Duodenal mucosa (tissue), 2 donors: ENCODE measurements around the gene COMMD1.
A peak's percentile ranks its signal among the peaks of the same experiment; 100 is the strongest.
"Not testable (repeated sequence)": the region's sequence is repeated elsewhere in the genome, so short reads cannot be mapped to it uniquely, and the experiment has no call there.

Source experiments
- H3K27ac ChIP-seq: one replicate; pipeline ENCODE4 v1.7.0; 2013; ENCODE audit warnings: low read depth, low read length
- H3K27me3 ChIP-seq, 2 donors: one replicate each; pipeline ENCODE4 v1.7.0; 2013; ENCODE audit warnings: low read length in 2 of 2, control low read depth in 1 of 2; ENCODE audit not compliant: insufficient read depth in 2 of 2, control insufficient read depth in 1 of 2
- H3K36me3 ChIP-seq, 2 donors: one replicate each; pipeline ENCODE4 v1.7.0; 2013; ENCODE audit warnings: low read length in 2 of 2, control low read depth in 1 of 2; ENCODE audit not compliant: insufficient read depth in 2 of 2, control insufficient read depth in 1 of 2
- H3K4me1 ChIP-seq, 2 donors: one replicate each; pipeline ENCODE4 v1.7.0; 2013; ENCODE audit warnings: low read length in 2 of 2, control low read depth in 1 of 2; ENCODE audit not compliant: insufficient read depth in 2 of 2, control insufficient read depth in 1 of 2
- H3K4me3 ChIP-seq, 2 donors: one replicate each; pipeline ENCODE4 v1.7.0; 2013; ENCODE audit warnings: low read length in 2 of 2, low read depth in 1 of 2
- H3K9ac ChIP-seq, 2 donors: one replicate each; pipeline ENCODE4 v1.7.0; 2013; ENCODE audit warnings: low read length in 2 of 2, low read depth in 1 of 2
- H3K9me3 ChIP-seq, 2 donors: one replicate each; pipeline ENCODE4 v1.7.0; 2013; ENCODE audit warnings: low read length in 2 of 2, control low read depth in 1 of 2; ENCODE audit not compliant: control insufficient read depth in 1 of 2

The COMMD1 gene

DNA sequence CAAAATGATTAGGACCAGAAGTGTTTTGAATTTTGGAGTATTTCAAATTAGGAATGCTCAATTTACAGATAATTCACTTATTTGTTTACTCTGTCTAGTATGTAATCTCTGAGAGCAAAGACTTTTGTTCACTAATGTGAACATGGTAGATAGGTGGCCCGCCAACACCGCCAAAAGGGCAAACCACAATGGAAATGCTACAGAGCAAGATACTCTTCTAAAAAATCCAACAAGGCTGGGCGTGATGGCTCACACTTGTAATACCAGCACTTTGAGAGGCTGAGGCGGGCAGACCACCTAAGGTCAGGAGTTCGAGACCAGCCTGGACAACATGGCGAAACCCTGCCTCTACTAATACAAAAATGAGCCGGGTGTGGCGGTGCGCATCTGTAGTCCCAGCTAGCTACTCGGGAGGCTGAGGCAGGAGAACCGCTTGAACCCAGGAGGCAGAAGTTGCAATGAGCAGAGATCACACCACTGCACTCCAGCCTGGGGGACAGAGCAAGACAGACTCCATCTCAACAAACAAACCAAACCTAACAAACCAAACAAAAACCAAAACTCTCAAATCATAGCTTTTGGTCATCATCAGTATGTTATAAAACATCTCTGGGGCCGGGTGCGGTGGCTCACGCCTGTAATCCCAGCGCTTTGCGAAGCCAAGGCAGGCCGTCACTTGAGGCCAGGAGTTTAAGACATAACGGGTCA is 19.4 kb upstream of the COMMD1 start:
- H3K9ac ChIP-seq = no peak overlapping the region
- peaks cover 8 to 18% of the 10 kb centered on the region in 2 donors for H3K4me1 ChIP-seq
- no peaks in the 10 kb centered on the region for H3K9me3 ChIP-seq
- H3K27ac ChIP-seq = no peak overlapping the region
- no peak overlapping the region for H3K4me3 ChIP-seq
- no peaks in the 10 kb centered on the region for H3K27me3 ChIP-seq
- H3K36me3 ChIP-seq = peaks cover 15 to 33% of the 10 kb centered on the region in 2 donors

DNA sequence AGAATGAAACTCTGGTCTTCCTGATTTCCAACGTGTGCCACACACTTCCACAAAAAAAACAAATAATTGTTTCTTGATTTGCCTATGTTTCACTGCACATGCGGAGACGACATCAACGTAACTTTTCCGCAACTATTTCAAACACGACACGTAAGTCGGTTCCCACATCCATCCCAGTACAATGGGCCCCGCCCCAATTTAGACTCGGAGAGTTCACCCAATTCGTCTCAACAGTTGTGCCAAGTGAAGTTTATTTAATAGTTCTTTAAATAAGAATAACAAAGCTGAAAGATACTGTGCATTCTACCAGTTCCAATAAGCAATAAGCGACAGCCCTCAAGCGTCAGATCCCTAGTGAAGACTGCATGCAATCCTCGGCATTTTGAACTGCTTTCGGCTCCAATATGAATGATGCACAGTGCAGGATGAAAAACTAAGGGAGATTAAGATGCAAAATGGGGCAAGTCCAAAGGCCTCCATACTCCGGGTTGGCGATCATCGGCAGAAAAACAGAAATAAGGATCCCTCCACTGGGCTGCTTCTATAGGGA is 17.7 kb upstream of the COMMD1 start:
- Histone ChIP-seq H3K27ac (peak overlapping the region; percentile 98), H3K9me3 (no peaks in the 10 kb centered on the region), H3K4me3 (peak overlapping the region; percentile 98 to 99), H3K36me3 (peaks cover 7 to 20% of the 10 kb centered on the region in 2 donors), H3K9ac (peak overlapping the region; percentile 97 to 99), H3K27me3 (no peaks in the 10 kb centered on the region), H3K4me1 (peaks cover 8 to 18% of the 10 kb centered on the region in 2 donors)

DNA sequence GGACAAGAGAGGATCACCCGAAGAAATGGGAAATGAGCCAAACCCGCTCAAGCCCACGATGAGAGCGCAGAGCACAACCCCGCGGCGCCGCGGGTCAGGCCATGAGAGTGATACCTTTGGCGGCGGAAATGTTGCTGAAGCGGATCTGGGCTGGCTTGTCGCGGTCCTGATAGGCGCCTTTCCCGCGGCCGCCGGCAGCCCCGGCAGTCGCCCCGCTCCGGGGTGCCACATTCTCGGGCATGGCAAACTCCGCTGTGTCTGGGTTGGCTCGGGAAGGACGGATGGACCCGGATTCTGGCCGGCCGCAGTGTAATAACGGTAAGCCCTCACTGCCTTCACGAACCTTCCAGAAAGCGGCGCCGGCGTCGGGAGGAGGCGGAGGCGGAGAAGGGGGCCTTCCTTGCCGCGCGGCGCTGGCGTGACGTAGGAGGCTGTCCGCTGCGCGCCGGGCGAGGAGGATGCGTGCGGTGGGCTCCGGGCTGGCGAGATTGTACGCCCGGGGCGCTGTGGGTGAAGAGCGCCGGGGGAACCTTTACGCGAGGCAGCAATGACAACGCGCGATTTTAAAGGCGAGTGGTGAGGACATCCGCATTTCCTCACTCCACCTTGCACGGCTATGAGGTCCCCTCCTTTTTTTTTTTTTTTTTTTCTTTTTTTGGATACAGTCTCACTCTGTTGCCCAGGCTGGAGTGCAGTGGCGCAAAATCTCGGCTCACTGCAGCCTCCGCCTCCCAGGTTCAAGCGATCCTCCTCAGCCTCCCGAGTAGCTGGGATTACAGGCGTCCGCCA is 17.0 kb upstream of the COMMD1 start, which contains the start of gene CCT4:
CCT4 (minus strand) TSS at position 390 of the 789 bp plus-strand sequence; CDS start at position 241, 149 bp downstream.
- H3K9ac ChIP-seq = peak within 1 kb of the TSS; percentile 97 to 99
- no peaks in the 10 kb centered on the region for H3K27me3 ChIP-seq
- peak within 1 kb of the TSS; percentile 98 to 99 for H3K4me3 ChIP-seq
- H3K27ac ChIP-seq = peak within 1 kb of the TSS; percentile 98
- H3K4me1 ChIP-seq = peaks cover 8 to 18% of the 10 kb centered on the region in 2 donors
- H3K36me3 ChIP-seq = peaks cover 7 to 13% of the 10 kb centered on the region in 2 donors
- H3K9me3 ChIP-seq = no peaks in the 10 kb centered on the region

DNA sequence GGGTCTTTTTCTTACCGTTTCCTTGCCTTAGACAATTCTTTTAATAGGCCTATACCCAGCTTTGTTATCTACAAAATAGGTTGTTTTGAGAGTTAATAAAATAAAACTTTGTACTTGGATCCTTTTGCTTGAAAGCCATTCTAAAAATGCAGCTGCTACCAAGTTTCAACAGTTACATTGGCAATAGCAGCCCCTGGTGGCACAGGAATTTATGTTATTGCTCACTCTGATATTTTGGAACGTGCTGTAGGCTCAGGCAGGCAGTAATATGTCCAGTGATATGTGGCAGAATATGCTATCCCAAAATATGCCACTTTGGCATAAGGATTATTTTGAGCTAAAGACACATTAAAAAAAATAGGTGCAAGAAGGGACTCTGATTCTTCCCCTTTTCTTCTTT is 6.7 kb upstream of the COMMD1 start:
- no peak overlapping the region for H3K4me3 ChIP-seq
- H3K9me3 ChIP-seq = no peaks in the 10 kb centered on the region
- no peaks in the 10 kb centered on the region for H3K27me3 ChIP-seq
- H3K4me1 ChIP-seq = no peaks in the 10 kb centered on the region
- H3K9ac ChIP-seq = no peak overlapping the region
- H3K36me3 ChIP-seq = no peaks in the 10 kb centered on the region
- no peak overlapping the region for H3K27ac ChIP-seq

DNA sequence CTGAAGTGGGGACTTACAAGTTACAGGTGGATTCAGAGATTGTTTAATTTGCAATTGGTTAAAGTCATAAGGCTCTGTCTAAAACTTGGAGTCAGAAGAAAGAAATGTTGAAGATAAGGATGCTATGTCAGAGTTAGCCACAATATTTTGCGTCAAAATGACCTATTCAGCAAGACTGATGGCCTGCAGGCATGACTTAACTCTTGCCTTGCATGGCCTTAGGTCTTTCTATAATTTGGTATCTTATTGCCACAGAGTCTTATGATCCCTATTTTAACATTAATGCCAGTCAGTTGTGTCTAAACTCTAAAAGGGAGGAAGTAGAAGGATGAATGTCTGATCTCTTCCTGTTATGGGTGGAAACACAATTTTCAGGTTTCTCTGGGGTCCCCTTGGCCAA is 5.2 kb upstream of the COMMD1 start:
- Histone ChIP-seq H3K4me3 (no peak overlapping the region), H3K9me3 (no peaks in the 10 kb centered on the region), H3K36me3 (no peaks in the 10 kb centered on the region), H3K27ac (no peak overlapping the region), H3K27me3 (no peaks in the 10 kb centered on the region), H3K4me1 (no peaks in the 10 kb centered on the region), H3K9ac (no peak overlapping the region)

DNA sequence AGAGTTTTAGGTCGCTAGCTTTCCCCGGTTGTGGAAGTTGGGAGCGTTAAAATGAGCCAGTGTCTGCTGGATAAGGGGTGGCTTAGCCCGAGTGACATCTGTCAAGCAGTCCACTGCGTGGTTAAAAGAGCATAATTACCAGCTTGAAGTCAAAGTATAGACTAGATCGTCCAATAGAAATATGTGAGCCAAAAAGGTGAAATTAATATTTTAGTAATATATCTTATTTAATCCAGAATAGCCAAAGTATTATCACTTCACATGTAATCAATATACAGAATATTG is 654 bp downstream of the COMMD1 start:
- no peaks in the 10 kb centered on the region for H3K36me3 ChIP-seq
- H3K27ac ChIP-seq = no peak overlapping the region
- H3K4me3 ChIP-seq = peak overlapping the region; percentile 88 to 92
- H3K9ac ChIP-seq = peak overlapping the region; percentile 85 to 86
- H3K9me3 ChIP-seq = no peaks in the 10 kb centered on the region
- peaks cover 3 to 10% of the 10 kb centered on the region in 2 donors for H3K4me1 ChIP-seq
- H3K27me3 ChIP-seq = no peaks in the 10 kb centered on the region

DNA sequence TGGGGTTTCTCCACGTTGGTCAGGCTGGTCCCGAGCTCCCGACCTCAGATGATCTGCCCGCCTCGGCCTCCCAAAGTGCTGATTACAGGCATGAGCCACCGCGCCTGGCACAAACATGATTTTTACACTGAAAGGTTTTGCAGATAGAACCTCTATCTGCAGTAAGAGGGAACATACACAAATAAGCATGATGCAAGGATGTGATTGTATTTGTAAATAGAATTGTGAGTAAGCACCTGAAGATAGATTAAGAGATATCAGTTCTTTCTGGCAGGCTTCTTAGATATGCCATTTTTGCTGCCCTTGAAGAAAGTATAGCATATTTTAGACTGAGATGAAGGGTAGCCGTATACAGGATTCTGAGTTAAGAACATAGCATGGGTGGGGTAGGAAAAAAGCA is 3.6 kb downstream of the COMMD1 start:
- Histone ChIP-seq H3K27me3 (no peaks in the 10 kb centered on the region), H3K4me3 (no peak overlapping the region), H3K9me3 (no peaks in the 10 kb centered on the region), H3K4me1 (peaks cover 3 to 10% of the 10 kb centered on the region in 2 donors), H3K36me3 (no peaks in the 10 kb centered on the region), H3K27ac (no peak overlapping the region), H3K9ac (no peak overlapping the region)

DNA sequence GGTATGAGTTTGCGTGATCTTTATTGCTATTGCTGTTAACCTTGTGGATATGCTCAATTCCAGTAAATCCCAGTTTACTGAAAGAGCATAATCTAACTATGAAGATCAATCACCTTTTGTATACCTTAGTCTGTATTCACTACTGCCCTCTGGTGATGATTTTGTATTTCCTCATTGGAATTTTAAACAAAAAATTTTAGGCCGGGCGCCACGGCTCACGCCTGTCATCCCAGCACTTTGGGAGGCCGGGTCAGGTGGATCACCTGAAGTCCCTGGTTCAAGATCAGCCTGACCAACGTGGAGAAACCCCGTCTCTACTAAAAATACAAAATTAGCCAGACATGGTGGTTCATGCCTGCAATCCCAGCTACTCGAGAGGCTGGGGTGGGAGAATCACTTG is 5.1 kb downstream of the COMMD1 start:
- Histone ChIP-seq H3K4me1 (peaks cover 3 to 10% of the 10 kb centered on the region in 2 donors), H3K36me3 (no peaks in the 10 kb centered on the region), H3K9ac (no peak overlapping the region), H3K27ac (no peak overlapping the region), H3K4me3 (no peak overlapping the region), H3K9me3 (no peaks in the 10 kb centered on the region), H3K27me3 (no peaks in the 10 kb centered on the region)

DNA sequence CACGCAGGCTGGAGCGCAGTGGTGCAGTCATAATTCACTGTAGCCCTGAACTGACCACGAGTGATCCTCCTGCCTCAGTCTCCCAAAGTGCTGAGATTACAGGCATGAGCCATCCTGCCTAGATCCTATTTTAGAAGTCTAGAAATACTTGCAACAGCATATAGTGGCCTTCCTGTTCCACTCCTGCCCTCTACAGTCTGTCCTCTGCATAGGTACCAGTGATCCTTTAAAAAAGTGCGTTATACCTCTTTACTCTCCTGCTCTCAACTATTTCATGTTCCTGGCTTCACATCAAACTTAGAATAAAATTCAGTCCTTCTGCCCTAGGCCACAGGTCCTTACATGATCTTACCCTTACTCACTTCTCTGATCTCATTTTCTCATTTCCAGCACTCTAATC is 6.0 kb downstream of the COMMD1 start:
- no peak overlapping the region for H3K27ac ChIP-seq
- no peaks in the 10 kb centered on the region for H3K27me3 ChIP-seq
- H3K4me3 ChIP-seq = no peak overlapping the region
- H3K36me3 ChIP-seq = no peaks in the 10 kb centered on the region
- H3K9ac ChIP-seq = no peak overlapping the region
- no peaks in the 10 kb centered on the region for H3K9me3 ChIP-seq
- H3K4me1 ChIP-seq = peaks cover under 1 to 2% of the 10 kb centered on the region in 2 donors

DNA sequence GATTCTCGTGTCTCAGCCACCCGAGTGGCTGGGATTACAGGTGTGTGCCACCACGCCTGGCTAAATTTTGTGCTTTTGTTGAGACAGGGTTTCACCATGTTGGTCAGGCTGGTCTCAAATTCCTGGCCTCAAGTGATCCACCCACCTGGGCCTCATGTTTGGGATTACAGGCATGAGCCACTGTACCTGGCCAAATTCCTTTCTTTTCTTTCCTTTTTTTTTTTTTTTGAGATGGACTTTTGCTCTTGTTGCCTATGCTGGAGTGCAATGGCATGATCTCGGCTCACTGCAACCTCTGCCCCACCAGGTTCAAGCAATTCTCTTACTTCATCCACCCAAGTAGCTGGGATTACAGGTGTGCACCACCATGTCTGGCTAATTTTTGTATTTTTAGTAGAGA is 9.3 kb downstream of the COMMD1 start:
- not testable (repeated sequence) for H3K27me3 ChIP-seq, H3K9me3 ChIP-seq, H3K4me1 ChIP-seq, H3K4me3 ChIP-seq, H3K36me3 ChIP-seq, H3K27ac ChIP-seq, H3K9ac ChIP-seq
